Transverse colon (tissue), 4 donors: ENCODE data around the gene DELE1.
A peak's percentile ranks its signal among the peaks of the same experiment; 100 is the strongest.

ENCODE experiments used
- CTCF ChIP-seq, 5 experiments: fragments of 200-600 bp in 3 of 5; fragments of 450-650 bp in 2 of 5; sonication (generic) in 3 of 5; IDR thresholded peaks; 1 replicate in 2 of 5; 2 replicates in 3 of 5; pipeline ENCODE4 v1.5.1; 2016 to 2017; ENCODE audit warnings: antibody characterized with exemption in 5 of 5, inconsistent platforms in 3 of 5, mild to moderate bottlenecking in 2 of 5, moderate library complexity in 1 of 5
- EP300 ChIP-seq: sonication (generic); formaldehyde crosslinking; IDR thresholded peaks from one replicate; pipeline ENCODE4 v1.6.1; 2017; ENCODE audit warnings: antibody characterized with exemption, low read depth
- POLR2A ChIP-seq: fragments of 450-650 bp; IDR thresholded peaks from one replicate; pipeline ENCODE4 v1.6.1; 2016; ENCODE audit warnings: antibody characterized with exemption, mild to moderate bottlenecking, moderate library complexity
- POLR2AphosphoS5 ChIP-seq, 3 donors: sonication (generic); formaldehyde crosslinking; IDR thresholded peaks; one replicate each; pipeline ENCODE4 v1.6.1; 2016; ENCODE audit warnings: antibody characterized with exemption in 3 of 3

- no peak for TF ChIP-seq POLR2A
- TF ChIP-seq CTCF (IDR thresholded peaks at IDR 0.05): peak in 1 of 5 experiments; percentile 9
- TF ChIP-seq POLR2AphosphoS5 (IDR thresholded peaks at IDR 0.05): no peak
- no peak for TF ChIP-seq EP300
Measured at GRCh38 chr5:141889282-141889871, 34.3 kb upstream of the DELE1 start.
